Measurements from ENCODE around the gene DHRS3.
A peak's percentile ranks its signal among the peaks of the same experiment; 100 is the strongest.

The DHRS3 gene

GRCh38 chr1:12617511-12617900 is 504 bp downstream of the DHRS3 start:
- no peak for DNase-seq (ENCODE audit: low read depth, low spot score)

GRCh38 chr1:12616709-12617373 is 1.2 kb downstream of the DHRS3 start:
- DNase-seq (ENCODE audit: low read depth, low spot score): peak; percentile 67

GRCh38 chr1:12615865-12616708 is 1.9 kb downstream of the DHRS3 start:
- peak; percentile 75 for DNase-seq (ENCODE audit: low read depth, low spot score)

- DNase-seq (ENCODE audit: low read depth, low spot score): peak; percentile 52
These were observed 2.7 kb downstream of the DHRS3 start for GRCh38 chr1:12615159-12615864.

GRCh38 chr1:12614402-12615158 is 3.4 kb downstream of the DHRS3 start:
- no peak for DNase-seq (ENCODE audit: low read depth, low spot score)

- no peak for DNase-seq (ENCODE audit: low read depth, low spot score)
These were observed 4.8 kb downstream of the DHRS3 start for GRCh38 chr1:12613180-12613579.

- no peak for DNase-seq (ENCODE audit: low read depth, low spot score)
These were observed 7.1 kb downstream of the DHRS3 start for GRCh38 chr1:12610941-12611340.

- DNase-seq (ENCODE audit: low read depth, low spot score): no peak
These were observed 7.6 kb downstream of the DHRS3 start for GRCh38 chr1:12610305-12610935.

GRCh38 chr1:12609469-12610003 is 8.5 kb downstream of the DHRS3 start:
- no peak for DNase-seq (ENCODE audit: low read depth, low spot score)

GRCh38 chr1:12608311-12608957 is 9.6 kb downstream of the DHRS3 start:
- DNase-seq (ENCODE audit: low read depth, low spot score): peak; percentile 72

GRCh38 chr1:12607263-12607662 is 10.7 kb downstream of the DHRS3 start:
- no peak for DNase-seq (ENCODE audit: low read depth, low spot score)

GRCh38 chr1:12604986-12605385 is 13.0 kb downstream of the DHRS3 start:
- no peak for DNase-seq (ENCODE audit: low read depth, low spot score)

- DNase-seq (ENCODE audit: low read depth, low spot score): peak; percentile 95
These were observed 13.7 kb downstream of the DHRS3 start for GRCh38 chr1:12604114-12604874.

- no peak for DNase-seq (ENCODE audit: low read depth, low spot score)
These were observed 14.8 kb downstream of the DHRS3 start for GRCh38 chr1:12603224-12603623.

- DNase-seq (ENCODE audit: low read depth, low spot score): no peak
These were observed 15.4 kb downstream of the DHRS3 start for GRCh38 chr1:12602659-12603024.

GRCh38 chr1:12601700-12602658 is 16.0 kb downstream of the DHRS3 start:
- peak; percentile 93 for DNase-seq (ENCODE audit: low read depth, low spot score)

GRCh38 chr1:12600880-12601633 is 17.0 kb downstream of the DHRS3 start:
- peak; percentile 63 for DNase-seq (ENCODE audit: low read depth, low spot score)

- DNase-seq (ENCODE audit: low read depth, low spot score): no peak
These were observed 17.7 kb downstream of the DHRS3 start for GRCh38 chr1:12600335-12600734.

Data from astrocyte of the hippocampus (primary cell).